Thoracic aorta (tissue), 2 donors: ENCODE results near the gene MAGI1. TPM values are rescaled to one million over a fixed set of nuclear protein-coding genes. Genes with fewer than 3 reads are reported as not detected.

ENCODE experiments used
- ATAC-seq: fragments of 150-250 bp; one replicate; pipeline ENCODE4 v1.8.0; 2017; ENCODE audit warnings: low read depth; ENCODE audit not compliant: insufficient number of reproducible peaks, low FRiP score
- DNase-seq: peaks from one replicate; pipeline ENCODE4 v3.0.0-alpha.2; 2020; ENCODE audit warnings: low spot score
- H3K27ac ChIP-seq, 2 donors: fragments of 200-600 bp; sonication (generic); 1 replicate in 1 of 2; 2 replicates in 1 of 2; pipeline ENCODE4 v1.5.1; 2016; ENCODE audit warnings: mild to moderate bottlenecking in 2 of 2, moderate library complexity in 2 of 2
- H3K27me3 ChIP-seq: fragments of 200-600 bp; sonication (generic); replicated peaks from 2 replicates; pipeline ENCODE4 v1.6.0; 2016; ENCODE audit warnings: mild to moderate bottlenecking; ENCODE audit not compliant: insufficient read depth
- H3K36me3 ChIP-seq: fragments of 200-600 bp; sonication (generic); one replicate; pipeline ENCODE4 v1.5.1; 2016
- H3K4me1 ChIP-seq, 2 donors: fragments of 200-600 bp; sonication (generic); 1 replicate in 1 of 2; 2 replicates in 1 of 2; pipeline versions ENCODE4 v1.5.1 to v1.6.0; 2016; ENCODE audit warnings: low read depth in 2 of 2, mild to moderate bottlenecking in 1 of 2; ENCODE audit not compliant: control insufficient read depth in 1 of 2
- H3K4me3 ChIP-seq: fragments of 200-600 bp; sonication (generic); 2 replicates; pipeline ENCODE4 v1.5.1; 2016; ENCODE audit warnings: mild to moderate bottlenecking
- H3K9me3 ChIP-seq: fragments of 200-600 bp; sonication (generic); 2 replicates; pipeline ENCODE4 v1.5.1; 2016
- CTCF ChIP-seq: fragments of 200-600 bp; sonication (generic); IDR thresholded peaks from one replicate; pipeline ENCODE4 v1.5.1; 2019; ENCODE audit warnings: antibody characterized with exemption
- total RNA-seq, 2 donors: library from RNA; depleted of rRNA; stranded (reverse); fragments of >200 nt; gene quantifications; one replicate each; pipeline versions ENCODE4 v1.1.0 to v1.2.3, GENCODE V29; 2016

Gene MAGI1
- total RNA-seq, 2 donors from 2014 or later, result 48.2 to 88.5 TPM

GRCh38 chr3:65938676-65939075 lies 100.0 kb downstream of the MAGI1 start:
- H3K4me3 ChIP-seq, result no peak overlapping the region
- no peaks in the 10 kb centered on the region for H3K27me3 ChIP-seq
- TF ChIP-seq CTCF, result no peak
- H3K4me1 ChIP-seq, result peaks cover 9 to 23% of the 10 kb centered on the region in 2 donors
- DNase-seq (no peak), ATAC-seq (no peak)
- no peaks in the 10 kb centered on the region for H3K36me3 ChIP-seq
- no peak overlapping the region for H3K27ac ChIP-seq
- no peaks in the 10 kb centered on the region for H3K9me3 ChIP-seq

- no peak overlapping the region for H3K27ac ChIP-seq
- H3K4me3 ChIP-seq, result no peak overlapping the region
- no peak for DNase-seq
- no peak for ATAC-seq
- no peaks in the 10 kb centered on the region for H3K36me3 ChIP-seq
- TF ChIP-seq CTCF, result no peak
- no peaks in the 10 kb centered on the region for H3K27me3 ChIP-seq
- peaks cover 9 to 23% of the 10 kb centered on the region in 2 donors for H3K4me1 ChIP-seq
- no peaks in the 10 kb centered on the region for H3K9me3 ChIP-seq
These were observed 100.6 kb downstream of the MAGI1 start for GRCh38 chr3:65938147-65938546.

GRCh38 chr3:65936908-65937638 lies 101.6 kb downstream of the MAGI1 start:
- Histone ChIP-seq H3K4me1 (peaks cover 9 to 23% of the 10 kb centered on the region in 2 donors), H3K27ac (no peak overlapping the region), H3K9me3 (no peaks in the 10 kb centered on the region), H3K36me3 (no peaks in the 10 kb centered on the region), H3K4me3 (no peak overlapping the region), H3K27me3 (no peaks in the 10 kb centered on the region)
- ATAC-seq (no peak), DNase-seq (no peak)
- no peak for TF ChIP-seq CTCF

- no peak overlapping the region for H3K27ac ChIP-seq
- ATAC-seq (no peak), DNase-seq (no peak)
- H3K4me1 ChIP-seq, result peaks cover 9 to 23% of the 10 kb centered on the region in 2 donors
- TF ChIP-seq CTCF, result no peak
- H3K27me3 ChIP-seq, result no peaks in the 10 kb centered on the region
- no peak overlapping the region for H3K4me3 ChIP-seq
- no peaks in the 10 kb centered on the region for H3K9me3 ChIP-seq
- H3K36me3 ChIP-seq, result no peaks in the 10 kb centered on the region
These were observed 103.0 kb downstream of the MAGI1 start for GRCh38 chr3:65935724-65936123.

GRCh38 chr3:65930648-65931047 lies 108.1 kb downstream of the MAGI1 start:
- Histone ChIP-seq H3K9me3 (no peaks in the 10 kb centered on the region), H3K27ac (no peak overlapping the region), H3K27me3 (no peaks in the 10 kb centered on the region), H3K36me3 (no peaks in the 10 kb centered on the region), H3K4me3 (no peak overlapping the region), H3K4me1 (peaks cover 0 to 4% of the 10 kb centered on the region in 2 donors)
- DNase-seq (no peak), ATAC-seq (no peak)
- TF ChIP-seq CTCF, result no peak
